ENCODE data around the gene CNN2.

DNA sequence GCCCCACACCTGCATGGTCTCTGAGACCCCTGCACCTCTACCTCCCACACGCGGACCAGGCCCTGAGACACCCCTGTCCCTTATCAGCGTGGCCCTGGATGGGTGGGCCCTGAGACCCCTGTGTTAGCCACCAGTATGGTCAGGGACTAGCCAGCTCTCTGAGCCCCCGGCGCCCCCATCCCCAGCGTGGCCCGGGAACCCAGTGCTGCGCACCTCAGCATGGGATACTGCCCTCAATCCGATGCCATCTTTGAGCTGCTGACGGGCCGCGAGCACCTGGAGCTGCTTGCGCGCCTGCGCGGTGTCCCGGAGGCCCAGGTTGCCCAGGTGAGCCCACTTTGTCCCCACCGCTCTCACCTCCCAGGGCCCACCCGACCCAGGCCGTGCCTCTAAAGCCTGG, 35.6 kb downstream of the CNN2 start:
- TF ChIP-seq, protein P1, sequence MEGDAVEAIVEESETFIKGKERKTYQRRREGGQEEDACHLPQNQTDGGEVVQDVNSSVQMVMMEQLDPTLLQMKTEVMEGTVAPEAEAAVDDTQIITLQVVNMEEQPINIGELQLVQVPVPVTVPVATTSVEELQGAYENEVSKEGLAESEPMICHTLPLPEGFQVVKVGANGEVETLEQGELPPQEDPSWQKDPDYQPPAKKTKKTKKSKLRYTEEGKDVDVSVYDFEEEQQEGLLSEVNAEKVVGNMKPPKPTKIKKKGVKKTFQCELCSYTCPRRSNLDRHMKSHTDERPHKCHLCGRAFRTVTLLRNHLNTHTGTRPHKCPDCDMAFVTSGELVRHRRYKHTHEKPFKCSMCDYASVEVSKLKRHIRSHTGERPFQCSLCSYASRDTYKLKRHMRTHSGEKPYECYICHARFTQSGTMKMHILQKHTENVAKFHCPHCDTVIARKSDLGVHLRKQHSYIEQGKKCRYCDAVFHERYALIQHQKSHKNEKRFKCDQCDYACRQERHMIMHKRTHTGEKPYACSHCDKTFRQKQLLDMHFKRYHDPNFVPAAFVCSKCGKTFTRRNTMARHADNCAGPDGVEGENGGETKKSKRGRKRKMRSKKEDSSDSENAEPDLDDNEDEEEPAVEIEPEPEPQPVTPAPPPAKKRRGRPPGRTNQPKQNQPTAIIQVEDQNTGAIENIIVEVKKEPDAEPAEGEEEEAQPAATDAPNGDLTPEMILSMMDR (IDR thresholded peaks at IDR 0.05): no peak
- no peak for TF ChIP-seq POLR2A (IDR thresholded peaks at IDR 0.05)

Measured in thyroid gland (tissue), 4 donors.